22Rv1 (cell line): Measurements from ENCODE around the gene SAMD4A.

Experiments used
- CTCF ChIP-seq: fragments of 450-650 bp; IDR thresholded peaks from 2 replicates; pipeline ENCODE4 v1.5.1; 2017; ENCODE audit warnings: mild to moderate bottlenecking
- ZFX ChIP-seq: fragments of 450-650 bp; IDR thresholded peaks from 2 replicates; pipeline ENCODE4 v1.6.1; 2017; ENCODE audit warnings: antibody characterized with exemption, borderline replicate concordance

- no peak for TF ChIP-seq CTCF
- TF ChIP-seq ZFX: no peak
These were observed 216.7 kb downstream of the SAMD4A start for GRCh38 chr14:54783660-54784015.
